ACHN (cell line): ENCODE data around the gene DKKL1.

Source experiments
- DNase-seq: peaks from one replicate; pipeline ENCODE4 v3.0.0-alpha.2; 2015
- in situ Hi-C: cut with HindIII; loops from 2 replicates; pipeline ENCODE4 v1.10.0; 2017; ENCODE audit warnings: low sequenced_read_pairs, low pct_ligation_motif_present, low pct_unique_long_range_greater_than_20kb

The DKKL1 gene

GRCh38 chr19:49336482-49337266 lies 27.0 kb upstream of the DKKL1 start:
- DNase-seq = no peak
- in situ Hi-C loops = no loop called here

GRCh38 chr19:49337267-49338022 lies 26.2 kb upstream of the DKKL1 start:
- no peak for DNase-seq
- in situ Hi-C loops = no loop called here

GRCh38 chr19:49338023-49338677 lies 25.5 kb upstream of the DKKL1 start:
- in situ Hi-C loops = no loop called here
- no peak for DNase-seq

GRCh38 chr19:49338691-49339300 lies 24.9 kb upstream of the DKKL1 start:
- in situ Hi-C loops = no loop called here
- DNase-seq = no peak

GRCh38 chr19:49339301-49340068 lies 24.2 kb upstream of the DKKL1 start:
- peak; percentile 73 for DNase-seq
- in situ Hi-C loops = no loop called here

- no peak for DNase-seq
- in situ Hi-C loops = no loop called here
These were observed 23.4 kb upstream of the DKKL1 start for GRCh38 chr19:49340069-49340864.

GRCh38 chr19:49340865-49341718 lies 22.6 kb upstream of the DKKL1 start:
- no peak for DNase-seq
- in situ Hi-C loops = no loop called here

GRCh38 chr19:49342291-49342721 lies 21.4 kb upstream of the DKKL1 start:
- in situ Hi-C loops = no loop called here
- no peak for DNase-seq

- DNase-seq = no peak
- in situ Hi-C loops = no loop called here
These were observed 20.6 kb upstream of the DKKL1 start for GRCh38 chr19:49343123-49343522.

- in situ Hi-C loops = no loop called here
- DNase-seq = no peak
These were observed 18.9 kb upstream of the DKKL1 start for GRCh38 chr19:49344505-49345423.

- in situ Hi-C loops = no loop called here
- no peak for DNase-seq
These were observed 16.5 kb upstream of the DKKL1 start for GRCh38 chr19:49347191-49347590.

GRCh38 chr19:49347835-49348234 lies 15.8 kb upstream of the DKKL1 start:
- DNase-seq = peak; percentile 52
- in situ Hi-C loops = no loop called here

GRCh38 chr19:49348305-49349189 lies 15.1 kb upstream of the DKKL1 start:
- in situ Hi-C loops = no loop called here
- DNase-seq = no peak

GRCh38 chr19:49349567-49349966 lies 14.1 kb upstream of the DKKL1 start:
- in situ Hi-C loops = no loop called here
- DNase-seq = no peak

GRCh38 chr19:49355909-49356353 lies 7.7 kb upstream of the DKKL1 start:
- in situ Hi-C loops = no loop called here

More at GRCh38 chr19:49355909-49356353, 7.7 kb upstream of the DKKL1 start:
- DNase-seq = no peak
